Chondrocyte (in vitro differentiated cells): ENCODE results near the gene RGSL1. TPM values are rescaled to one million over a fixed set of nuclear protein-coding genes. Genes with fewer than 3 reads are reported as not detected.

Experiments
- DNase-seq: peaks from one replicate; pipeline ENCODE4 v3.0.0; 2021; ENCODE audit warnings: mixed read lengths, low spot score
- H3K27ac Mint-ChIP-seq: one replicate; pipeline ENCODE4 v1.8.0; 2021; ENCODE audit warnings: mild to moderate bottlenecking, moderate library complexity, mixed read lengths; ENCODE audit not compliant: unreplicated experiment
- H3K27me3 Mint-ChIP-seq: 2 replicates; pipeline ENCODE4 v1.8.0; 2021; ENCODE audit warnings: low read depth, mixed read lengths
- H3K36me3 Mint-ChIP-seq: 2 replicates; pipeline ENCODE4 v1.8.0; 2021; ENCODE audit warnings: low read depth, mixed read lengths
- H3K4me1 Mint-ChIP-seq: 2 replicates; pipeline ENCODE4 v1.8.0; 2021; ENCODE audit warnings: low read depth, mild to moderate bottlenecking, mixed read lengths
- H3K4me3 Mint-ChIP-seq: one replicate; pipeline ENCODE4 v1.8.0; 2021; ENCODE audit warnings: mild to moderate bottlenecking, moderate library complexity, mixed read lengths; ENCODE audit not compliant: unreplicated experiment
- H3K9me3 Mint-ChIP-seq: 2 replicates; pipeline ENCODE4 v1.8.0; 2021; ENCODE audit warnings: low read depth, mixed read lengths
- total RNA-seq: library from RNA; stranded (reverse); gene quantifications from 3 replicates; pipeline ENCODE4 v1.2.1, GENCODE V29; 2021
- TF ChIP-seq, protein P1 (sequence below): fragments of 200-600 bp; sonication (generic); IDR thresholded peaks from 2 replicates; pipeline ENCODE4 v1.5.0; 2021; ENCODE audit warnings: antibody characterized with exemption, mild to moderate bottlenecking, moderate library complexity

Gene RGSL1
- total RNA-seq, 1 donor from 2014 or later, result not detected

DNA sequence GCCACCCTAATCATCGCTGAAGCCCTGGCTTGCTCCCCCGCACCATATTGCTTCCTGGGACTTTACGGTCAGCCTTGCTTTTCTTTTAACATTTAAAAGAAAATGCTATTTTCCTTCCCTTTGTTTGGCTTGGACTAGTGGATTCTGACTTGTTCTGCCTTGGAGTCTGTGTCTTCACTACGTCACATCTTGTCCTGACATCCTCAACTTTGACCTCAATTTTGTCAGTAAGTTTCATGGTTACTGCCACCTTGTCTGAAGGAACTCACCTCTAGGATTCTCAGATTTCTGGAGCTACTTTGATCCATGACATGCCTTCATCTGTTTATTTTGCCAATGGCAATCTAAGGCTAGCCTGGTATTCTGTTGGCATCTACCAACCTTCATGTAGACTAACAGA is 134.8 kb downstream of the RGSL1 start:
- peaks cover 6% of the 10 kb centered on the region for H3K9me3 Mint-ChIP-seq
- no peak overlapping the region for H3K27ac Mint-ChIP-seq
- DNase-seq, result no peak

DNA sequence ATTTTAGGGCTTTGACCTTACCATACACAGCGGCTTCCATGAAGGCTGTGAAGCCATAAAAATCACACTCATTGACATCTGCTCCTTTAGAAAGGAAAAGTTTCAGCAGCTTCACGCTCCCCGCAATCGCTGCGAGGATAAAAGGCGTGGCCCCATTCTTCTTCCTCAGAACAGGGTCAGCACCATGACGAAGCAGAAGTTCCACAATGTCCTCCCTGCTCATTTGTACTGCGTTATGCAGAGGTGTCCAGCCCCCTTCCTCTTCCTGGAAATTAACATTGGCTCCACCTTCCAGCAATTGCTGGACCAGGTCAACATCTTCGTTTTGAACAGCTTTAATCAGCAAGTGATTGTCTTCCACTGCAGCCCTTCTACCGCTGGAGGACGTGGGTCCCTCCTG is 136.4 kb downstream of the RGSL1 start:
- no peak overlapping the region for H3K4me3 Mint-ChIP-seq
- DNase-seq, result no peak
- H3K27ac Mint-ChIP-seq, result no peak overlapping the region

More for the DNA sequence above, 134.8 kb downstream of the RGSL1 start:
- TF ChIP-seq, protein P1, sequence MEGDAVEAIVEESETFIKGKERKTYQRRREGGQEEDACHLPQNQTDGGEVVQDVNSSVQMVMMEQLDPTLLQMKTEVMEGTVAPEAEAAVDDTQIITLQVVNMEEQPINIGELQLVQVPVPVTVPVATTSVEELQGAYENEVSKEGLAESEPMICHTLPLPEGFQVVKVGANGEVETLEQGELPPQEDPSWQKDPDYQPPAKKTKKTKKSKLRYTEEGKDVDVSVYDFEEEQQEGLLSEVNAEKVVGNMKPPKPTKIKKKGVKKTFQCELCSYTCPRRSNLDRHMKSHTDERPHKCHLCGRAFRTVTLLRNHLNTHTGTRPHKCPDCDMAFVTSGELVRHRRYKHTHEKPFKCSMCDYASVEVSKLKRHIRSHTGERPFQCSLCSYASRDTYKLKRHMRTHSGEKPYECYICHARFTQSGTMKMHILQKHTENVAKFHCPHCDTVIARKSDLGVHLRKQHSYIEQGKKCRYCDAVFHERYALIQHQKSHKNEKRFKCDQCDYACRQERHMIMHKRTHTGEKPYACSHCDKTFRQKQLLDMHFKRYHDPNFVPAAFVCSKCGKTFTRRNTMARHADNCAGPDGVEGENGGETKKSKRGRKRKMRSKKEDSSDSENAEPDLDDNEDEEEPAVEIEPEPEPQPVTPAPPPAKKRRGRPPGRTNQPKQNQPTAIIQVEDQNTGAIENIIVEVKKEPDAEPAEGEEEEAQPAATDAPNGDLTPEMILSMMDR, result no peak
- Mint-ChIP-seq H3K27me3 (no peaks in the 10 kb centered on the region), H3K36me3 (peaks cover 13% of the 10 kb centered on the region), H3K4me1 (peaks cover 18% of the 10 kb centered on the region), H3K4me3 (no peak overlapping the region)

GRCh38 chr1:182587093-182587492 is 137.1 kb downstream of the RGSL1 start:
- no peak overlapping the region for H3K4me3 Mint-ChIP-seq
- DNase-seq, result no peak
- H3K4me1 Mint-ChIP-seq, result peaks cover 18% of the 10 kb centered on the region
- H3K27ac Mint-ChIP-seq, result no peak overlapping the region
- H3K27me3 Mint-ChIP-seq, result no peaks in the 10 kb centered on the region
- H3K9me3 Mint-ChIP-seq, result peaks cover 6% of the 10 kb centered on the region
- TF ChIP-seq, protein P1, result no peak
- no peaks in the 10 kb centered on the region for H3K36me3 Mint-ChIP-seq

More for the DNA sequence above, 136.4 kb downstream of the RGSL1 start:
- no peaks in the 10 kb centered on the region for H3K27me3 Mint-ChIP-seq
- TF ChIP-seq, protein P1, result no peak
- peaks cover 6% of the 10 kb centered on the region for H3K9me3 Mint-ChIP-seq
- H3K36me3 Mint-ChIP-seq, result peaks cover 2% of the 10 kb centered on the region
- peaks cover 18% of the 10 kb centered on the region for H3K4me1 Mint-ChIP-seq

- Mint-ChIP-seq H3K27ac (peak overlapping the region; percentile 94), H3K9me3 (peaks cover 6% of the 10 kb centered on the region), H3K27me3 (no peaks in the 10 kb centered on the region), H3K4me1 (peaks cover 18% of the 10 kb centered on the region), H3K36me3 (no peaks in the 10 kb centered on the region), H3K4me3 (peak overlapping the region; percentile 91)
- TF ChIP-seq, protein P1, result no peak
- DNase-seq, result no peak
Measured at GRCh38 chr1:182587666-182588499, 137.9 kb downstream of the RGSL1 start.

GRCh38 chr1:182588500-182589396 is 138.8 kb downstream of the RGSL1 start, which contains the start of gene RNASEL:
TSS of gene RNASEL (minus strand) at chr1:182589256. CDS start at chr1:182586806, 2,450 bp downstream.
- Mint-ChIP-seq H3K36me3 (no peaks in the 10 kb centered on the region), H3K4me1 (peaks cover 18% of the 10 kb centered on the region), H3K9me3 (peaks cover 6% of the 10 kb centered on the region), H3K4me3 (peak within 1 kb of the TSS; percentile 91), H3K27ac (peak within 1 kb of the TSS; percentile 94), H3K27me3 (peaks cover 4% of the 10 kb centered on the region)
- DNase-seq, result no peak
- TF ChIP-seq, protein P1, result no peak
